A549 (cell line): ENCODE results near the gene PDGFA.

ENCODE experiments used
- CHD2 ChIP-seq: fragments of 150-350 bp; IDR thresholded peaks from 2 replicates; pipeline ENCODE4 v1.6.1; 2014; ENCODE audit warnings: low read length; ENCODE audit not compliant: partially characterized antibody
- FOSL2 ChIP-seq, 2 experiments: fragments of 450-650 bp in 1 of 2; fragments of >200 bp in 1 of 2; sonication (Bioruptor Twin) in 1 of 2; formaldehyde crosslinking; IDR thresholded peaks; 2 replicates each; pipeline versions ENCODE4 v1.5.0 to v1.6.1; 2016 to 2020; ENCODE audit warnings: mild to moderate bottlenecking in 1 of 2, moderate library complexity in 1 of 2
- RAD21 ChIP-seq, 2 experiments: fragments of >200 bp in 1 of 2; sonication (Bioruptor Twin) in 1 of 2; formaldehyde crosslinking in 1 of 2; IDR thresholded peaks in 1 of 2; conservative IDR thresholded peaks in 1 of 2; 2 replicates in 1 of 2; 3 replicates in 1 of 2; pipeline ENCODE4 v1.6.1; 2012 to 2018; ENCODE audit warnings: inconsistent platforms in 1 of 2
- TF ChIP-seq, protein P1 (sequence below): fragments of >200 bp; sonication (Bioruptor Twin); formaldehyde crosslinking; IDR thresholded peaks from 3 replicates; pipeline ENCODE4 v1.5.1; 2016

DNA sequence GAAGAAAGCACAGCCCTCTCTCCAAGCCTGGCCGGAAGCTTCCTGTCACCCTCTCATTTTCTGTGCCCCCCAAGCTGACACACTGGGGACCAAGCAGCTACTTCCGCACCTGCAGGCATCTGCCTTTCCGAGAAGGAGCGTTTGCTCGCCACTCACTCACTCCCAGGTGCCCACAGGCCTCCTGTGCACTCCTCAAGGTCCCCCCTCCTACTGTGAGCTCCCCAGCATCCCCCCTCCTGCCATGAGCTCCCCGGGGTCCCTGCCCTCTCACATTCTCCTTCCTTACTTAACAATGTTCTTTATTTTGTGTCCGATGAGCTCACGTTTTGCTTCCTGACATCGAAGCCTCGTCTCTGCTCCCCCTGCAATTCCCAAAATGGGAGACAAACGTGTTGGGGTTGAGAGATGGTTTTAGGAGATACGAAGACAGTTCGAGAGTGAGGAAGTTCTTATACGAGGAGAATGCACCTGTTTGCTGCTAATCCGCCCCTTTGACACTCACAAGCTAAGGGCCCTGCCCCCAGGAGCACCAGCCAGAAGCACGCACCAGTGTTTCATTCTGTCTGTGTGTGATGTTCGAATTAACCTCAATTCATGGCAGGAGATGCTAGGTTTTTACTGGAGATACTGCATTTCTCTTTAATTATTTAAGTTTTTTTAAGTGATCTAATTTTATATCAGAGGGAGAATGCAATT lies 70.2 kb downstream of the PDGFA start:
- TF ChIP-seq, protein P1, sequence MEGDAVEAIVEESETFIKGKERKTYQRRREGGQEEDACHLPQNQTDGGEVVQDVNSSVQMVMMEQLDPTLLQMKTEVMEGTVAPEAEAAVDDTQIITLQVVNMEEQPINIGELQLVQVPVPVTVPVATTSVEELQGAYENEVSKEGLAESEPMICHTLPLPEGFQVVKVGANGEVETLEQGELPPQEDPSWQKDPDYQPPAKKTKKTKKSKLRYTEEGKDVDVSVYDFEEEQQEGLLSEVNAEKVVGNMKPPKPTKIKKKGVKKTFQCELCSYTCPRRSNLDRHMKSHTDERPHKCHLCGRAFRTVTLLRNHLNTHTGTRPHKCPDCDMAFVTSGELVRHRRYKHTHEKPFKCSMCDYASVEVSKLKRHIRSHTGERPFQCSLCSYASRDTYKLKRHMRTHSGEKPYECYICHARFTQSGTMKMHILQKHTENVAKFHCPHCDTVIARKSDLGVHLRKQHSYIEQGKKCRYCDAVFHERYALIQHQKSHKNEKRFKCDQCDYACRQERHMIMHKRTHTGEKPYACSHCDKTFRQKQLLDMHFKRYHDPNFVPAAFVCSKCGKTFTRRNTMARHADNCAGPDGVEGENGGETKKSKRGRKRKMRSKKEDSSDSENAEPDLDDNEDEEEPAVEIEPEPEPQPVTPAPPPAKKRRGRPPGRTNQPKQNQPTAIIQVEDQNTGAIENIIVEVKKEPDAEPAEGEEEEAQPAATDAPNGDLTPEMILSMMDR = no peak
- TF ChIP-seq RAD21 (conservative IDR thresholded peaks at IDR 0.05 in 1 of 2, IDR thresholded peaks at IDR 0.05 in 1 of 2) (no peak), FOSL2 (IDR thresholded peaks at IDR 0.05) (no peak), FOSL2 (CRISPR knock-in tag; IDR thresholded peaks at IDR 0.05) (no peak), CHD2 (no peak)
